ENCODE measurements around the gene PDZD4. TPM values are rescaled to one million over a fixed set of nuclear protein-coding genes. Genes with fewer than 3 reads are reported as not detected.

PDZD4 gene
- polyA plus RNA-seq, 1 donor: 10.5 TPM

DNA sequence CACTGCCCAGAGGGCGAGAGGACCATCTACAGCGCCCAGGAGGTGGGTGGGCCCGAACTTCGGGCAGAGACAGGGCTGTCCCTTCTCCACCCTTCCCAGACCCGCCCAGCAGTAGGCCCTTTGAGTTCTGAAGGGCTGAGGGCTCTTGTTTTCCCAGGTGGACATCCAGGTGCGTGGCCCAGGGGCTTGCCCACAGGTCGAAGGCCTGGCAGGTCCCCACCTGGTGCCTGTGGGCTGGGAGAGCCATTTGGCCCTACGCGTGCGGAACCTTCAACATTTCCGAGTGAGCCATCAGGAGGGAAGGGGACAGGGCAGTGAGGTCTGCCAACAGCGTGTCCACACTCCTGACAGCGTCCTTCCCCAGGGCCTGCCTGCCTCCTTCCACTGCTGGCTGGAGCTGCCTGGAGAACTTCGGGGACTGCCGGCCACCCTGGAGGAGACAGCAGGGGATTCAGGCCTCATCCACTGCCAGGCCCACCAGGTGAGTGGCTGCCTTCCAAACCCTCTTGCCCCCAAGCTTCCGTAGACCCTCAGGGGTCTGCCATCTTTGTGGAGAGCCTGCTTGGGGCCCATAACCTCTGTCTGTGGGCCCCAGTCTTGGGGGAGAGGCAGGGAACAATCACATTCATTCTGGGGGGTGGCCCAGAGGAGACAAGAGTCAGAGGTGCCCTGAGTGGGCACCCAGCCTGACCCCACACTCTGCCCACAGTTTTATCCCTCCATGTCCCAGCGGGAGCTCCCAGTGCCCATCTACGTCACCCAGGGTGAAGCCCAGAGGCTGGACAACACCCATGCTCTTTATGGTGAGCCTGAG is 59.5 kb downstream of the PDZD4 start:
- Histone ChIP-seq H3K4me1 (ENCODE audit: control insufficient read depth, insufficient read depth, low read length) (no peaks in the 10 kb centered on the region), H3K4me3 (ENCODE audit: low read length) (no peak overlapping the region), H3K27ac (ENCODE audit: low read length) (no peak overlapping the region), H3K9me3 (ENCODE audit: control insufficient read depth, low read depth, low read length) (no peaks in the 10 kb centered on the region), H3K36me3 (ENCODE audit: control insufficient read depth, insufficient read depth, low read length) (no peaks in the 10 kb centered on the region), H3K27me3 (ENCODE audit: control insufficient read depth, insufficient read depth, low read length) (no peaks in the 10 kb centered on the region)
- DNase-seq: no peak
- WGBS (ENCODE audit: insufficient coverage, low lambda C conversion rate): no CpG with 5 or more reads among the region's 18 CpGs

- Histone ChIP-seq H3K36me3 (ENCODE audit: control insufficient read depth, insufficient read depth, low read length) (no peaks in the 10 kb centered on the region), H3K9me3 (ENCODE audit: control insufficient read depth, low read depth, low read length) (no peaks in the 10 kb centered on the region), H3K27me3 (ENCODE audit: control insufficient read depth, insufficient read depth, low read length) (no peaks in the 10 kb centered on the region), H3K4me1 (ENCODE audit: control insufficient read depth, insufficient read depth, low read length) (peaks cover 3% of the 10 kb centered on the region), H3K4me3 (ENCODE audit: low read length) (no peak overlapping the region), H3K27ac (ENCODE audit: low read length) (no peak overlapping the region)
- no peak for DNase-seq
- WGBS (ENCODE audit: insufficient coverage, low lambda C conversion rate): no CpG with 5 or more reads among the region's 25 CpGs
Observed at GRCh38 chrX:153769865-153770600, 60.3 kb downstream of the PDZD4 start.

- no peaks in the 10 kb centered on the region for H3K27me3 ChIP-seq (ENCODE audit: control insufficient read depth, insufficient read depth, low read length)
- no CpG with 5 or more reads among the region's 23 CpGs for WGBS (ENCODE audit: insufficient coverage, low lambda C conversion rate)
- no peak overlapping the region for H3K4me3 ChIP-seq (ENCODE audit: low read length)
- H3K9me3 ChIP-seq (ENCODE audit: control insufficient read depth, low read depth, low read length): no peaks in the 10 kb centered on the region
- no peaks in the 10 kb centered on the region for H3K36me3 ChIP-seq (ENCODE audit: control insufficient read depth, insufficient read depth, low read length)
- peaks cover 5% of the 10 kb centered on the region for H3K4me1 ChIP-seq (ENCODE audit: control insufficient read depth, insufficient read depth, low read length)
- DNase-seq: no peak
- H3K27ac ChIP-seq (ENCODE audit: low read length): no peak overlapping the region
Observed at GRCh38 chrX:153769158-153769864, 61.0 kb downstream of the PDZD4 start.

GRCh38 chrX:153768311-153769157 is 61.8 kb downstream of the PDZD4 start:
- H3K4me3 ChIP-seq (ENCODE audit: low read length): no peak overlapping the region
- no peak for DNase-seq
- no CpG with 5 or more reads among the region's 22 CpGs for WGBS (ENCODE audit: insufficient coverage, low lambda C conversion rate)
- no peaks in the 10 kb centered on the region for H3K36me3 ChIP-seq (ENCODE audit: control insufficient read depth, insufficient read depth, low read length)
- no peaks in the 10 kb centered on the region for H3K9me3 ChIP-seq (ENCODE audit: control insufficient read depth, low read depth, low read length)
- H3K4me1 ChIP-seq (ENCODE audit: control insufficient read depth, insufficient read depth, low read length): peaks cover 5% of the 10 kb centered on the region
- H3K27me3 ChIP-seq (ENCODE audit: control insufficient read depth, insufficient read depth, low read length): no peaks in the 10 kb centered on the region
- H3K27ac ChIP-seq (ENCODE audit: low read length): no peak overlapping the region

DNA sequence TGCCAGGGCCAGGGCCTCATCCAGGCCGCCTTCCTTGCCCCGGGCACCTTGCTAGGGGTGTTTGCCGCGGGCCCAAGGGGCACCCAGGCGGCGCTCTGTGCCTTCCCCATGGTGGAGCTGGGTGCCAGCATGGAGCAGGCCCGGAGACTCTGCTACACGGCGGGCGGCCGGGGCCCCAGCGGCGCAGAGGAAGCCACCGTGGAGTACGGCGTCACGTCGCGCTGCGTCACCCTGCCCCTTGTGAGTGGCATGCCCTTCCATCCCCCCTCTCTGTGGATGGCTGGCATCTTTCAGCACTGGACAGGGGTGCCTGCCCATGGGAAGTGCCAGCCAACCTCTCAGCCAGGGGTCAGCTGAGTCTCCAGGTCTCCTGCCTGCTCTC is 62.7 kb downstream of the PDZD4 start:
- Histone ChIP-seq H3K27me3 (ENCODE audit: control insufficient read depth, insufficient read depth, low read length) (no peaks in the 10 kb centered on the region), H3K4me1 (ENCODE audit: control insufficient read depth, insufficient read depth, low read length) (peaks cover 5% of the 10 kb centered on the region), H3K27ac (ENCODE audit: low read length) (no peak overlapping the region), H3K36me3 (ENCODE audit: control insufficient read depth, insufficient read depth, low read length) (no peaks in the 10 kb centered on the region), H3K4me3 (ENCODE audit: low read length) (no peak overlapping the region), H3K9me3 (ENCODE audit: control insufficient read depth, low read depth, low read length) (no peaks in the 10 kb centered on the region)
- WGBS (ENCODE audit: insufficient coverage, low lambda C conversion rate): no CpG with 5 or more reads among the region's 20 CpGs
- DNase-seq: no peak

GRCh38 chrX:153766871-153767673 is 63.3 kb downstream of the PDZD4 start:
- Histone ChIP-seq H3K4me3 (ENCODE audit: low read length) (no peak overlapping the region), H3K27ac (ENCODE audit: low read length) (no peak overlapping the region), H3K9me3 (ENCODE audit: control insufficient read depth, low read depth, low read length) (no peaks in the 10 kb centered on the region), H3K36me3 (ENCODE audit: control insufficient read depth, insufficient read depth, low read length) (no peaks in the 10 kb centered on the region), H3K4me1 (ENCODE audit: control insufficient read depth, insufficient read depth, low read length) (peaks cover 5% of the 10 kb centered on the region), H3K27me3 (ENCODE audit: control insufficient read depth, insufficient read depth, low read length) (no peaks in the 10 kb centered on the region)
- no CpG with 5 or more reads among the region's 56 CpGs for WGBS (ENCODE audit: insufficient coverage, low lambda C conversion rate)
- no peak for DNase-seq

DNA sequence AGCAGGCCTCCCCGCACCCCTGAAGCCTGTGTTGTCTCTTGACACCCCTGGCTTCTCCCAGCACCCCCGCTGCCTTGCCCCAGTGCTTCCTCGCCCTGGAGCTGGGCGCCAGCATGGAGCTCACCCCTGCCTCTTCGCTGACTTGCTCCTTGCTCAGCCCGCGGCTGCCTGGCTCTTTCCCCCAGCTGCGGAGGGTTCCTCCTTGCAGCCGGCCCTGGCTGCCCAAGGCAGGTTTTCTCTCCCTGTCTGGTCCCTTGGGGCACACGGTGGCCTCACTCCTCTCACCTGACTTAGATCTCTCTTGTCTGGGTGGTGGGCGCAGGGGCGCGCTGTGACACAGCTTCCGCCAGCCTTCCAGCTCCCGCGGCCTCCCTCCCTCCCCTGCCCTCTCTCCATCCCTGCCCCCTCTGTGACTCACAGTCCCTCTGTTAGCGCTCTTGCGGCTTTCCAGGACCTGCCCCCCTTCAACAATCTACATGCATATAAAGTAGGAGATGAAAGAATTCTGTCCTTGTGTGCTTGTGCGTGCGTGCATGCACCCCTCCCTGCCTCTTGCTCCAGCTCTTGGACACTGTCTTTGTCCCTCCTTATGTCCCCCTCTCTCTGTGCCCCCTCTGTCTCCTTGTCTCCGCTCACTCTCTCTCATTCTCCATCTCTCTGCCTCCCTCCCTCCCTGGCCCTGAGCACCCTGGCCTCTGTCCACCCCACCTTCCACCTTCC is 64.1 kb downstream of the PDZD4 start:
- peak in 1 of 2 donors; percentile 18 for DNase-seq
- H3K9me3 ChIP-seq (ENCODE audit: control insufficient read depth, low read depth, low read length): no peaks in the 10 kb centered on the region
- no peaks in the 10 kb centered on the region for H3K36me3 ChIP-seq (ENCODE audit: control insufficient read depth, insufficient read depth, low read length)
- H3K4me3 ChIP-seq (ENCODE audit: low read length): no peak overlapping the region
- H3K4me1 ChIP-seq (ENCODE audit: control insufficient read depth, insufficient read depth, low read length): peaks cover 5% of the 10 kb centered on the region
- WGBS (ENCODE audit: insufficient coverage, low lambda C conversion rate): no CpG with 5 or more reads among the region's 21 CpGs
- H3K27ac ChIP-seq (ENCODE audit: low read length): no peak overlapping the region
- H3K27me3 ChIP-seq (ENCODE audit: control insufficient read depth, insufficient read depth, low read length): no peaks in the 10 kb centered on the region

DNA sequence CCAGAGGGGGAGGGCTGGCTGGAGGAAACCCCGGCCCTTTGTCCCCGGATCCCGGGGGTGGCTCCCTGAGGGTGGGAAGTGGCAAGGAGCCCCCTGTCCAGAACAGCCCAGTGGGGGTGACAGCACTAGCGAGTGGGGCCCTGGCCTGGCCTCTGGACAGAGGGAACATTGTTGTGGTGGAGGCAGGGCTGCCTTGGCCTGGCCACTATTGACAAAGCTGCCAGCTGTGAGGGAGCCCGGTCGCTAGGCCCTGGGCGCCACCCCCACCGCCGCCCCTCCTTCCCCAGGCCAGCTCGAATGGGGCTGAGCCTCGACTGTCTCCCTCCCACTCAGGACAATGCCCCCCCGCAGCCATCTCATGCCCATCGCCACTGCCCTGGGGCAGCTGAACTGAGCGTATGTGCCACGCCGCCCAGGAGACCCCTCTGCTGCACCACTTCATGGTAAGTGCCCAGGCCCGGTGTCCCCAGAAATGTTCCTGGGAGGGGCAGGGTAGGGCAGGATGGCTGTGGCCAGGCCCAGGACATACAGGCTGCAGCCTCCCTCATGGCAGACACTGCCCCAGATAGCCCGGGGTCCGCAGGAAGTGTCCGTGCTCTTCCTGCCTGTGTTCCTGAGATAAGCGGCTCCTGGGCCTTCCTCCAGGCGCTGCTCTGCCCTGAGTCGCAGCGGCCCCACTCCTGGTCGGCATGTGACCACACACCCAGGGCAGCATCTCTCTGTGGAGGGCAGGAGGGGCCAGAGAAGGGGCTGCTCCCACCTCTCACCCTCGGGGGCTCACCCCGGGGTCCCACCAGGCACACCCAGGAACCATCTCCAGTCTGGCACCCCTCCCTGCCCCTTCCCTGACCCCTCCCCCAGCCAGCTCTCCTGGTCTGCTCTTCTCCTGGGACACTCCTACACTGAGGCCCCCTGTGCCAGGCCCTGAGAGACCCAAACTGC is 64.9 kb downstream of the PDZD4 start:
- no peak for DNase-seq
- WGBS (ENCODE audit: insufficient coverage, low lambda C conversion rate): no CpG with 5 or more reads among the region's 27 CpGs
- H3K27ac ChIP-seq (ENCODE audit: low read length): no peak overlapping the region
- no peaks in the 10 kb centered on the region for H3K27me3 ChIP-seq (ENCODE audit: control insufficient read depth, insufficient read depth, low read length)
- no peak overlapping the region for H3K4me3 ChIP-seq (ENCODE audit: low read length)
- H3K9me3 ChIP-seq (ENCODE audit: control insufficient read depth, low read depth, low read length): no peaks in the 10 kb centered on the region
- no peaks in the 10 kb centered on the region for H3K36me3 ChIP-seq (ENCODE audit: control insufficient read depth, insufficient read depth, low read length)
- H3K4me1 ChIP-seq (ENCODE audit: control insufficient read depth, insufficient read depth, low read length): peaks cover 5% of the 10 kb centered on the region

All from large intestine (tissue), 3 donors.